Stimulated activated CD4-positive, alpha-beta T cell treated with anti-CD3 and anti-CD28 coated beads, Interleukin-1b, Interleukin-23, amount 100 ng/mL, for 1 hour (primary cell): ENCODE data around the gene NTN1.

Experiments used
- DNase-seq, 2 donors: peaks; one replicate each; pipeline ENCODE4 v3.0.0-alpha.2; 2020; ENCODE audit warnings: low read depth in 2 of 2

Gene NTN1

DNA sequence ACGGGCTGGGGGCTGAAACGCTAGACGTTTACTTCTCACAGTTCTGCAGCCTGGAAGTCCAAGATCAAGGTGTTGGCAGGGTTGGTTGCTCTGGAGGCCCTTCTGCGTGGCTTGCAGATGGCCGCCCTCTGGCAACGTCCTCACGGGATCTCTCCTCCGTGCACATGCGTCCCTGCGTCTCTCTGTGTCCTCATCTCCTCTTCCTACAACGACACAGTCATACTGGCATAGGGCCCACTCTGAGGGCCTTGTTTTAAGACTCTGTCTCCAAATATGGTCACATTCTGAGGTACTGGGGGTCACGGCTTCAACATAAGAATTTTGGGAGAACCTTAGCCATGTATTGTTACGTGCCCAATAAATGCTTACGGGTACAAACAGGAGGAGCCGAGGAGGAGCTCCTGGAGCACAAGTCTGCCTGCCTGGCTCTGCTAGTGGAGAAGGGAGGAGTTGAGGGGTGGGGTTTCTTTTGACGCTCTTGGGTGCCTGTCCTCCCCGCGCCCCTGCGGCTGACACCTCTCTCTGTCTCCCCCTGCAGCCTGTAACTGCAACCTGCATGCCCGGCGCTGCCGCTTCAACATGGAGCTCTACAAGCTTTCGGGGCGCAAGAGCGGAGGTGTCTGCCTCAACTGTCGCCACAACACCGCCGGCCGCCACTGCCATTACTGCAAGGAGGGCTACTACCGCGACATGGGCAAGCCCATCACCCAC is 141.1 kb downstream of the NTN1 start:
- DNase-seq: no peak

DNA sequence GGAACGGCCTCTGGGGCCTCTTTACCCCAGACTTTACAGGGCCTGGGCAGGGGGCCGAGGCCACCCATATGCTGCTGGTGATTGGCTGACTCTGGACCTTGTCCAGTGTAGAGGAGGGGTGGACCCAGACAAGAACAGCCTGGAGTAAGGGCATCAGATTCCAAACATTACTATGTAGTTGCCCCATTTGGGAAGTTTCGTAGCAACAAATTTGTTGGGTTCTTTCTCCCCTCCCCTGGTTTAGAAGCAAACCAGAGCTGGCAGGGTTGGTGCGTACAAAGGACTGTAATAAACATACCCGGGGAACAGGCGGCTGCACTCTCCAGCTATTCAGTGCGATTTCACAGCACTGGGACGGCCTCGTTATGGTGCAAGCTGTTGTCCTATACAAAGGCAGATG is 145.5 kb downstream of the NTN1 start:
- DNase-seq: no peak

DNA sequence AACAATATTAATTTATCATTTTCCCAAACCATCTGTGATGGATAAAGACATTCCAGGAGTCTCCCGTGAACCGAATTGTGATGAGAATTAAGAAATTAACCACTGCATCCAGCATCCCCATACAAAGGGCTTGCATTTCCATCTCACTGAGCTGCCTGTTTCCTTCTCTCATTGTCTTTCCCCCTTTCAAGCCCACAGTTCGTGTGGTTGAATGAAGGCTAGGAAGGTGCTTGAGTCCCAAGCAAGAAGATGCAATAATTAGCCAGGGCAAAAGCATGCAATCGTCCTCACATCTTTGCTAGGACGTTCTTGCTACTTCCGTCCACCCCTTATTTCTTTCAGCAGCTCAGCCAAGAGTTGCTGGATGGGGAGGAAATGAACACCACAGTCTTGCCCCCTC is 146.1 kb downstream of the NTN1 start:
- no peak for DNase-seq

GRCh38 chr17:9169116-9169515 is 147.8 kb downstream of the NTN1 start:
- DNase-seq: no peak

GRCh38 chr17:9170336-9170735 is 149.0 kb downstream of the NTN1 start:
- no peak for DNase-seq

DNA sequence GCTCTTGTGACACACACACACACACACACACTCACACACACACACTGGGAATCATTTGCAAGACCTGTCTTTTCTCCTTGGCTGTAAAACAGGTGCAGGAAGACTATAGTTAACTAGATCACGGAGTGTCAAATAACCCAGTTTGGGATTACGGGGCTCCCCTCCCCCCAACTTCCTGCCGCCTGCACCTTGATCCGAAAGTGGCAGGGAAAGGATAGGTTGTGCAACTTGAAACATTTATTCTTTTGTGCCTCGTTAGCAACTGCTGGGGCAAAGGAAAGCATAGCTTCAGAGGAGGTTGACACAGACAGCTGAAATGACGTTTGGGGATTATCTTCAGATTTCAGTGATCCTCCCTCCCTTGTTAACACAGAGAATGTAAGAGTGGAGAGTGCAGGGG is 149.5 kb downstream of the NTN1 start:
- DNase-seq: no peak

GRCh38 chr17:9173386-9173983 is 152.2 kb downstream of the NTN1 start:
- DNase-seq: no peak

DNA sequence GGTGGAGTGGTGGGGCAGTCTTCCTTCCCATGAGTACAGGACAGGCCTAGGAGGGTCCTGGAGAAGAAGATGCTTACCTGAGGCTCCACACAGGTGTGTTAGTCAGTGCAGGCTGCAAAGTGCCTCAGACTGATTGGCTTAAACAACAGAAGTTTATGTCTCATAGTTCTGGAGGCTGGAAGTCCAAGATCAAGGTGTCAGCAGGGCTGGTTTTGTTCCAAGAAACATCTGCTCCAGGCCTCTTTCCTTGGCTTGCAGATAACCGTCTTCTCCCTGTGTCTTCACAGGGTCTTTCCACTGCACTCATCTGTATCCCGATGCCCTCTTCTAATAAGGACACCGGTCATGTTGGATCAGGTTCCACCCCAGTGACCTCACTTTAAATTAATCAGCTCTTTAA is 153.0 kb downstream of the NTN1 start:
- no peak for DNase-seq

- DNase-seq: no peak
Measured at GRCh38 chr17:9174779-9175574, 153.7 kb downstream of the NTN1 start.

- no peak for DNase-seq
Measured at GRCh38 chr17:9175700-9176467, 154.6 kb downstream of the NTN1 start.

DNA sequence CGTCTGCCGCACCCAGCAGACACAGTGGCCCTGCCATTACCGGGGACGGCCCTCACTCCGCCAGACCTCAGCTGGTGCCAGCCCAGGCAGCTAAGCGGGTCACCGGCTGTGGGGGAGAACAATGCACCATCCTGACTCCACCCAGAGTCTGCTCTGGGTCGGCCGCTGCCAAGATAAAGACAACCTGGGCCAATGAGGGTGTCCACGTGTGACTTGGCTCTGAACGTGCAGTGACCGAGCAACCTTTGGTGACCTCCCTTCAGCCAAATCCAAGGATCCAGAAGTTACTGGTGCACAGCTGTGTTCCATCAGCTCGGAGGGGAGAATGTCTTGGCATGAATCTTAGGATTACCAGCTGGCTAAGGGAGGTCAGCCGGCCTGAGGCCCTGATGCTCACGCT is 155.9 kb downstream of the NTN1 start:
- DNase-seq: no peak

DNA sequence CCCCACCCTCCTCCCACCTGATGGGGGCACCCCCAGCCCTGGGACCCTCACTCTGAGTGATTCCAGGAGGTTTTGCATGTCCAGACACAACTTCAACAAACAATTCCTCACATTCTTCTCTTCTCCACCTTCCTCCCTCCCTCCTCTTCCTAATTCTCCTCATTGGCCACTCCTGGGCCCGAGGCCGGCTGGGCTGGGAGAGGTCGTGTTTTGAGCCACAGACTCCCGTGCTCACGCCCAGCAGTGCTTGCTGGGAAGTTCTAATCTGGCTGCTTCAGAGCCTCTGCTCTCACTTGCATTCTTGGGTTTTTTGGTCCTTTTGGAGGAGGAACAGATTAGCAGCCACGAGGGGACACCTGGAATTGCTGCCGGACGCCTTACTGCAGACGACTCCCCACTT is 157.0 kb downstream of the NTN1 start:
- DNase-seq: no peak

GRCh38 chr17:9179602-9180001 is 158.3 kb downstream of the NTN1 start:
- DNase-seq: no peak

DNA sequence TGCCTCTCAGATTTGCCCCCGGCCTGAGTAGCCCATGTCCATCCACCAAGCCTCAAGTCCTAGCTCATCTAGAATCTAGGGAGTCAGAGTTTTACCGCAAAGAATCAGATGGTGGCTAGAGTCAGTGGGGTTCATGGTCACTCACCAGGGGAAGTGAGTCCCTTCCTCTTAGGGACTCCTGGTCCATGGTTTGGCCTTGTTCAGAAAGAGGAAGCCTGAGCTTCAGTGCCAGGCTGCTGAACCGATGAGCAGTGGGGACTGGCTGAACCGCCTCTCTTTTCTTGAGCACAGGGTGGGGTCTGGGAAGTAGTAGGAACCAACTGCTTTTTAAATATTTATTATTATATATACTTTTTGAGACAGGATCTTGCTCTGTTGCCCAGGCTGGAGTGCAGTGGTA is 160.3 kb downstream of the NTN1 start:
- no peak for DNase-seq

DNA sequence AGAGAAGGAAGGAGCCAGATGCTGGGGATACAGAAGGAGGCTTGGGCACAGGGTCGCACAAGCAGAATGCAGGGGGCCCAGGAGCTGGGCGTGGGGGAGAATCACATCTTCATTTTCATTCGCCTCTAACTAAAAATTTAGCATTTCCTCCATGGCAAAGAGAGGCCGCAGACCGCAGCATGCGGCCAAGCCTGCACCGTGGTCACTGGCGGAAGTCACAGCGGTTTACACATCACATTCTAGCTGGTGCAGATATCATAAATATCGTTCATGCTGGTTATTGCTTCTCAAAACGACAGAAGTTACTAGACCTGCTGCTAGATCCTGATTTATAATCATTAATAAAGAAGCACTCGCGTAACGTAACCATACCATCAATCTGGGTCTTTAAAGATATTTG is 162.0 kb downstream of the NTN1 start:
- no peak for DNase-seq

DNA sequence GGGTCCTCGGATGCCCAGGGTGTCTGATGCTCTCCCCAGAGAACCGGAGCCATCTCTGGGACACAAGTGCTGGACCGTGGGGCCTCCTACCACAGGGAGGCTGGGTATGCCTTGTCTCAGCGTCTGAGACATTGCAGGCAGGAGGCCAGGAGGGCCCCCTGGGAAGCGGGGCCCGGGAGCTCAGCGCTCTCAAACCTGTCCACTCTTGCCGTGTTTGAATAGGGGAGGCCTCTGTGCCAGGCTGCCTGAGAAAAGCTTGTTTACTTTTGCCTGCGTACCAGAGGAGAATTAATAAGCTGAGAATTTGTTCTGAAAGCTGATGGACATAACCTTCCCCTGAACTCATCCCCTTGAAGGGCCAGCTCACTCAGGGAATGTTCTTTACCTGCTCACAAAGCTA is 163.8 kb downstream of the NTN1 start:
- DNase-seq: no peak

GRCh38 chr17:9185688-9186284 is 164.5 kb downstream of the NTN1 start:
- no peak for DNase-seq

GRCh38 chr17:9187828-9188227 is 166.5 kb downstream of the NTN1 start:
- no peak for DNase-seq

DNA sequence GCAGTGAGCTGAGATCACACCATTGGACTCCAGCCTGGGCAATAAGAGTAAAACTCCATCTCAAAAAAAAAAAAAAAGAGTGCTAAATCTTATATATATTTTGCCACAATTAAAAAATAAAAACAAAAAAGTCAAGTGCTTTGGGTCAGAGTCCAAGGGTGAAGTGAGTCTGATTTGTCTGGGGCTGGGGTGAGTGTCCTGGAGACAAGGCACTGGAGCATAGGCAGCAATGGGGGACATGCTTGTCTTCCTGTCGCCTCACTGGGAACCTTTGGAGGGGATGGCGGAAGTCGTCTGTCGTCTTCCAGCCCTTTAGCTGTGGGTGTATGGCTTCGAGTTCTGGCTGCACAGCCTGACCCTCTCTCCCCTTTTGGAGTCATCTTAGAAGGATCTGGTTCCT is 167.1 kb downstream of the NTN1 start:
- DNase-seq: no peak

DNA sequence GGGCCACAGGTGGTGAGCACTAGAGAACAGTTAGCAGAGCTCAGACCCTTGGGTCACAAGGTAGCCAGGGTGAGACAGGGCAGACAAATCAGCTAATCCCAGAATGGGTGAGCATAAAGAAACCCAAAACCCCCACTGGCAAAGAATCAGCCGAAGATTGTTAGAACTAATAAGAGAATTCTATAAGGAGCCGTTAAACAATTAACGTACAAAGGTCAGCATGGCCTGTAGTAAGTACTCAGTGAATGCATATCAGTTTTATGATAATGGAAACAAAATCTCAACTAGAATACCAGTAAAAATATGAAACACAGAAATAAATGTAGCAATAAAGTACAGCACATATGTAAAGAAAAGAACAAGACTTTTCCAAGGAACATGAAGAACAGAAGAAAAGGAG is 168.6 kb downstream of the NTN1 start:
- no peak for DNase-seq

DNA sequence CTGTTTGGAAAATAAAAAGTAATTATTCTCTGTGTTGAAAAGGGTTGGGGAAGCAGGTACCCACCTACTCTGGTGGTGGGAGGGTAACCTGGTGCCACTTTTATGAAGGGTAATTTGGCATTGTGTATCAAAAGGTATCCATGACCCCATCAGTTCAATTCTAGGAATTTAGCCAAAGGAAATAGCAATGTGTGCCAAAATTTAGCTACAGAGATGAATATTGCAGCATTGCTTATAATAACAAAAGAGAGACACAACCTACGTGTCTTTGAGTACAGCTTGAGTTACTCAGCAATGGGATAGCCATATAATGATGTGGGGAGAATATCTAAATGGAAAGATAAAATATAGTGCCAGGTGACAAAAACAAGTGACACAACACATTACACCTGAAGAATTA is 170.7 kb downstream of the NTN1 start:
- no peak for DNase-seq

GRCh38 chr17:9195411-9195810 is 174.1 kb downstream of the NTN1 start:
- no peak for DNase-seq
